Spinal cord (tissue), 10 donors: ENCODE results near the gene VSX1. TPM values are rescaled to one million over a fixed set of nuclear protein-coding genes. Genes with fewer than 3 reads are reported as not detected.

ENCODE experiments used
- DNase-seq, 6 donors: peaks; one replicate each; pipeline versions ENCODE4 v3.0.0 to v3.0.0-alpha.2; 2013 to 2015; ENCODE audit warnings: low spot score in 6 of 6, low read depth in 4 of 6
- H3K27ac ChIP-seq: one replicate; pipeline ENCODE4 v1.5.1; 2013; ENCODE audit warnings: low read depth, low read length, control low read depth
- H3K27me3 ChIP-seq: one replicate; pipeline ENCODE4 v1.6.1; 2013; ENCODE audit warnings: low read length; ENCODE audit not compliant: control insufficient read depth, insufficient read depth
- H3K36me3 ChIP-seq: one replicate; pipeline ENCODE4 v1.6.1; 2013; ENCODE audit warnings: low read length; ENCODE audit not compliant: control insufficient read depth, insufficient read depth
- H3K4me1 ChIP-seq: one replicate; pipeline ENCODE4 v1.6.1; 2013; ENCODE audit warnings: low read length; ENCODE audit not compliant: control insufficient read depth, insufficient read depth
- H3K4me3 ChIP-seq: one replicate; pipeline ENCODE4 v1.5.1; 2013; ENCODE audit warnings: low read depth, low read length, control low read depth
- H3K9me3 ChIP-seq: one replicate; pipeline ENCODE4 v1.6.1; 2013; ENCODE audit warnings: low read length; ENCODE audit not compliant: control insufficient read depth, insufficient read depth
- WGBS: methylation state at CpG from one replicate; pipeline ENCODE4 v1.1.5; 2013; ENCODE audit warnings: missing lambda C conversion rate; ENCODE audit not compliant: insufficient coverage; 5-methylcytosine and 5-hydroxymethylcytosine counted together
- long read RNA-seq, 4 donors: transcript quantifications; one replicate each; lab custom pipeline, GENCODE V29; 2026
- polyA plus RNA-seq, 2 donors: library from polyadenylated mRNA; unstranded; fragments of 120-200 nt; gene quantifications; one replicate each; pipeline ENCODE4 v1.2.1, GENCODE V29; 2013; ENCODE audit not compliant: insufficient read length in 2 of 2
- total RNA-seq, 2 donors: library from RNA; depleted of rRNA in 1 of 2; stranded (reverse); fragments of 120-200 nt in 1 of 2; fragments of >200 nt in 1 of 2; gene quantifications; one replicate each; pipeline versions ENCODE4 v1.2.3 to v1.2.4, GENCODE V29; 2013 to 2014
- donor health status: healthy.

The VSX1 gene
- total RNA-seq, result under 1 TPM; 0.11 to 0.59 TPM
- 1 to 10 TPM in 1 of 2 donors, under 1 TPM in 1; 0.90 to 1.1 TPM for polyA plus RNA-seq
- long read RNA-seq, donor 1, result 0 reads
- long read RNA-seq, donor 2, result 0 reads
- long read RNA-seq, donor 3, result 0 reads
- long read RNA-seq, donor 4, result 0 reads

- Histone ChIP-seq H3K4me3 (no peak within 1 kb of the TSS), H3K9me3 (no peaks in the 10 kb centered on the region), H3K36me3 (no peaks in the 10 kb centered on the region), H3K27ac (no peak within 1 kb of the TSS), H3K4me1 (peaks cover 39% of the 10 kb centered on the region), H3K27me3 (peaks cover 93% of the 10 kb centered on the region)
- WGBS, result 4% methylated on average over 59 of the region's 67 CpGs
- no peak for DNase-seq
Measured at GRCh38 chr20:25081730-25082497, at the start of gene VSX1. Gene VSX1, minus strand, starts transcription at chr20:25082141. Its CDS starts 45 bp downstream, at chr20:25082096.

GRCh38 chr20:25129908-25130307 is 48.0 kb upstream of the VSX1 start:
- no peak overlapping the region for H3K4me3 ChIP-seq
- H3K36me3 ChIP-seq, result no peaks in the 10 kb centered on the region
- H3K9me3 ChIP-seq, result no peaks in the 10 kb centered on the region
- H3K4me1 ChIP-seq, result no peaks in the 10 kb centered on the region
- H3K27me3 ChIP-seq, result no peaks in the 10 kb centered on the region
- WGBS, result 88% methylated on average over 7 of the region's 7 CpGs
- DNase-seq, result no peak
- no peak overlapping the region for H3K27ac ChIP-seq

GRCh38 chr20:25129428-25129827 is 47.5 kb upstream of the VSX1 start:
- H3K9me3 ChIP-seq, result no peaks in the 10 kb centered on the region
- WGBS, result 81% methylated on average over 6 of the region's 6 CpGs
- H3K27ac ChIP-seq, result no peak overlapping the region
- H3K4me3 ChIP-seq, result no peak overlapping the region
- H3K4me1 ChIP-seq, result no peaks in the 10 kb centered on the region
- no peaks in the 10 kb centered on the region for H3K36me3 ChIP-seq
- no peaks in the 10 kb centered on the region for H3K27me3 ChIP-seq
- no peak for DNase-seq

- Histone ChIP-seq H3K9me3 (no peaks in the 10 kb centered on the region), H3K4me1 (no peaks in the 10 kb centered on the region), H3K4me3 (no peak overlapping the region), H3K27me3 (no peaks in the 10 kb centered on the region), H3K27ac (no peak overlapping the region), H3K36me3 (no peaks in the 10 kb centered on the region)
- WGBS, result 83% methylated on average over 2 of the region's 5 CpGs
- no peak for DNase-seq
Measured at GRCh38 chr20:25128649-25129048, 46.7 kb upstream of the VSX1 start.

GRCh38 chr20:25127761-25128537 is 46.0 kb upstream of the VSX1 start:
- no peak for DNase-seq
- WGBS, result no CpG with 5 or more reads among the region's 4 CpGs
- no peaks in the 10 kb centered on the region for H3K4me1 ChIP-seq
- no peaks in the 10 kb centered on the region for H3K27me3 ChIP-seq
- no peaks in the 10 kb centered on the region for H3K9me3 ChIP-seq
- no peak overlapping the region for H3K27ac ChIP-seq
- H3K36me3 ChIP-seq, result no peaks in the 10 kb centered on the region
- no peak overlapping the region for H3K4me3 ChIP-seq

- H3K9me3 ChIP-seq, result no peaks in the 10 kb centered on the region
- H3K4me3 ChIP-seq, result no peak overlapping the region
- no peaks in the 10 kb centered on the region for H3K4me1 ChIP-seq
- 89% methylated on average over 4 of the region's 4 CpGs for WGBS
- no peaks in the 10 kb centered on the region for H3K36me3 ChIP-seq
- no peak overlapping the region for H3K27ac ChIP-seq
- no peaks in the 10 kb centered on the region for H3K27me3 ChIP-seq
- DNase-seq, result no peak
Measured at GRCh38 chr20:25126204-25127029, 44.5 kb upstream of the VSX1 start.

GRCh38 chr20:25125636-25126035 is 43.7 kb upstream of the VSX1 start:
- no peaks in the 10 kb centered on the region for H3K9me3 ChIP-seq

GRCh38 chr20:25120920-25121319 is 39.0 kb upstream of the VSX1 start:
- Histone ChIP-seq H3K36me3 (no peaks in the 10 kb centered on the region), H3K4me1 (peaks cover 17% of the 10 kb centered on the region), H3K9me3 (no peaks in the 10 kb centered on the region), H3K27me3 (no peaks in the 10 kb centered on the region), H3K27ac (no peak overlapping the region), H3K4me3 (no peak overlapping the region)
- 100% methylated on average over 1 of the region's 2 CpGs for WGBS
- no peak for DNase-seq

More at GRCh38 chr20:25125636-25126035, 43.7 kb upstream of the VSX1 start:
- no peaks in the 10 kb centered on the region for H3K4me1 ChIP-seq
- no peaks in the 10 kb centered on the region for H3K36me3 ChIP-seq
- H3K4me3 ChIP-seq, result no peak overlapping the region
- no peaks in the 10 kb centered on the region for H3K27me3 ChIP-seq
- H3K27ac ChIP-seq, result no peak overlapping the region
- 84% methylated on average over 3 of the region's 3 CpGs for whole genome bisulfite sequencing
- DNase-seq, result no peak

- H3K27ac ChIP-seq, result no peak overlapping the region
- no peak overlapping the region for H3K4me3 ChIP-seq
- no peaks in the 10 kb centered on the region for H3K27me3 ChIP-seq
- H3K9me3 ChIP-seq, result no peaks in the 10 kb centered on the region
- no peak for DNase-seq
- WGBS, result no CpG with 5 or more reads among the region's 3 CpGs
- peaks cover 21% of the 10 kb centered on the region for H3K4me1 ChIP-seq
- H3K36me3 ChIP-seq, result no peaks in the 10 kb centered on the region
Measured at GRCh38 chr20:25120457-25120856, 38.5 kb upstream of the VSX1 start.
